Activated naive CD4-positive, alpha-beta T cell treated with anti-CD3 and anti-CD28 coated beads, Interleukin-2, amount 50 U/mL, for 16 hours (primary cell): Measurements from ENCODE around the gene TRIM17.
A peak's percentile ranks its signal among the peaks of the same experiment; 100 is the strongest.

ENCODE experiments used
- DNase-seq: peaks from one replicate; pipeline ENCODE4 v3.0.0-alpha.2; 2020

TRIM17 gene

GRCh38 chr1:228415853-228416216 lies 826 bp downstream of the TRIM17 start:
- DNase-seq = peak; percentile 31

- DNase-seq = no peak
These were observed 1.4 kb downstream of the TRIM17 start for GRCh38 chr1:228415221-228415620.

- no peak for DNase-seq
These were observed 2.0 kb downstream of the TRIM17 start for GRCh38 chr1:228414511-228415211.

- no peak for DNase-seq
These were observed 3.2 kb downstream of the TRIM17 start for GRCh38 chr1:228413241-228414010.

- DNase-seq = no peak
These were observed 4.9 kb downstream of the TRIM17 start for GRCh38 chr1:228411548-228412430.

- no peak for DNase-seq
These were observed 5.5 kb downstream of the TRIM17 start for GRCh38 chr1:228411121-228411520.

GRCh38 chr1:228410671-228411070 lies 6.0 kb downstream of the TRIM17 start:
- DNase-seq = no peak

- DNase-seq = no peak
These were observed 6.6 kb downstream of the TRIM17 start for GRCh38 chr1:228410015-228410414.

- no peak for DNase-seq
These were observed 7.5 kb downstream of the TRIM17 start for GRCh38 chr1:228408869-228409805.

- no peak for DNase-seq
These were observed 8.4 kb downstream of the TRIM17 start for GRCh38 chr1:228408041-228408868.

GRCh38 chr1:228407106-228408040 lies 9.3 kb downstream of the TRIM17 start:
- no peak for DNase-seq

GRCh38 chr1:228405979-228406228 lies 10.8 kb downstream of the TRIM17 start:
- no peak for DNase-seq

- DNase-seq = no peak
These were observed 11.3 kb downstream of the TRIM17 start for GRCh38 chr1:228405200-228405978.

- no peak for DNase-seq
These were observed 12.4 kb downstream of the TRIM17 start for GRCh38 chr1:228404107-228404720.

GRCh38 chr1:228403231-228403631 lies 13.4 kb downstream of the TRIM17 start:
- no peak for DNase-seq

- no peak for DNase-seq
These were observed 14.0 kb downstream of the TRIM17 start for GRCh38 chr1:228402641-228403025.

- DNase-seq = no peak
These were observed 14.7 kb downstream of the TRIM17 start for GRCh38 chr1:228401782-228402640.
